Activated CD4-positive, alpha-beta memory T cell treated with anti-CD3 and anti-CD28 coated beads for 36 hours (primary cell): ENCODE results near the gene RER1. TPM values are rescaled to one million over a fixed set of nuclear protein-coding genes. Genes with fewer than 3 reads are reported as not detected.
A peak's percentile ranks its signal among the peaks of the same experiment; 100 is the strongest.
"Not testable (repeated sequence)": the region's sequence is repeated elsewhere in the genome, so short reads cannot be mapped to it uniquely, and the experiment has no call there.

Source experiments
- CTCF ChIA-PET: fragments of 350-600 bp; sonication (Branson Sonifier 250); formaldehyde crosslinking; loops from one replicate; lab custom pipeline; 2021; ENCODE audit warnings: antibody characterized with exemption, inconsistent platforms; lab: Charles Lee
- POLR2A ChIA-PET: fragments of 350-600 bp; sonication (Branson Sonifier 250); formaldehyde crosslinking; loops from one replicate; lab custom pipeline; 2021; ENCODE audit warnings: antibody characterized with exemption; lab: Charles Lee
- DNase-seq: peaks from one replicate; pipeline ENCODE4 v3.0.0-alpha.2; 2020
- H3K27ac Mint-ChIP-seq: one replicate; pipeline ENCODE4 v1.8.0; 2021; ENCODE audit warnings: mixed read lengths
- H3K27me3 Mint-ChIP-seq: one replicate; pipeline ENCODE4 v1.8.0; 2021; ENCODE audit warnings: mixed read lengths
- H3K36me3 Mint-ChIP-seq: one replicate; pipeline ENCODE4 v1.8.0; 2021; ENCODE audit warnings: mixed read lengths
- H3K4me1 Mint-ChIP-seq: one replicate; pipeline ENCODE4 v1.8.0; 2021; ENCODE audit warnings: low read depth, mixed read lengths
- H3K4me3 Mint-ChIP-seq: one replicate; pipeline ENCODE4 v1.8.0; 2021; ENCODE audit warnings: mild to moderate bottlenecking, mixed read lengths
- H3K9me3 Mint-ChIP-seq: one replicate; pipeline ENCODE4 v1.8.0; 2021; ENCODE audit warnings: mixed read lengths
- intact Hi-C: fragments of 100-400 bp; cut with micrococcal nuclease; formaldehyde crosslinking; loops from one replicate; pipeline ENCODE4 v1.15.1; 2023
- total RNA-seq, 2 experiments: library from RNA; stranded (reverse); gene quantifications; one replicate each; pipeline ENCODE4 v1.2.3, GENCODE V29; 2021

Gene RER1
- total RNA-seq, 2 experiments from 2014 or later: 148 to 154 TPM

DNA sequence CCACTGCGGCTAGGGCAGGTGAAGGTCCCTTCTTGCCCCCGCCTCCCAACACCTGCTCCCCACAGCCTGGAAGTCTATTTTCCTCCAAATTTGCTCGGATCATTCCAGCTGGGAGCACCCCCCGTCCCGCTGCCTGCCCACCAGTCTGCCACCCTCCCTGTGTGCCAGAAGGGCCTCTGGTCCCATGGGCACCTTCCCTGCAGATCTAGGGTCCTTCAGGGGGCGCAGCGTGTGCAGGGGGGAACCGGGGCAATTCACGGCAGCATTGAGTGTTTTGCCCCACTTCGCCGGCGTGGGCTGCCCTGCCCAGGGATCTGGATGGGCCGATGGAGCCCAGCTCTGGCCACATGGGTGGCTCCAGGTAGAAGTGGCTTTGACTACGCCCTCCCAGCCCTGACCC, 47.0 kb downstream of the RER1 start:
- Mint-ChIP-seq H3K4me1 (no peaks in the 10 kb centered on the region), H3K36me3 (no peaks in the 10 kb centered on the region), H3K4me3 (no peak overlapping the region), H3K27me3 (peaks cover 3% of the 10 kb centered on the region), H3K9me3 (no peaks in the 10 kb centered on the region), H3K27ac (no peak overlapping the region)
- CTCF ChIA-PET: no interaction called here
- intact Hi-C loops: no loop called here
- no peak for DNase-seq
- POLR2A ChIA-PET: no interaction called here

DNA sequence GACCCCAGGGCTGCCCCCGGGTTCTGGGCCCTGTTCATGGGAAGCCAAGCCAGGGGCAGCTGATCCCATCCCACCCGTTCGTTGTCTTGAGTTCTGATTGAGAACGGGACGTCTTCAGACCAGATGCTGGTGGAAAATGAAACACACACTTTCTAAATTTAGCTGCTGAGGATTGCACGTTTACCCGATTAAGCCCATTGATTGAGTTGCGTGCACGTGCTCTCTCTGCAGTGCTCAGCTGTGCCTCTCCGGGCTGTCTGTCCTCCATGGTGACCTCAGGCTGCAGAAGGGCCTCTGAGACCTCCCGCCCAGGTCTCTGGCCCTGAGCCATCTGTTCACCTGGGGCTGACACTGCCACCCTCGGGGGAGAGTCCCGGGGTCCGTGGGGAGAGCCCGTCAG, 47.7 kb downstream of the RER1 start:
- Mint-ChIP-seq H3K9me3 (no peaks in the 10 kb centered on the region), H3K4me3 (no peak overlapping the region), H3K36me3 (no peaks in the 10 kb centered on the region), H3K4me1 (no peaks in the 10 kb centered on the region), H3K27me3 (peaks cover 5% of the 10 kb centered on the region), H3K27ac (no peak overlapping the region)
- no peak for DNase-seq
- ChIA-PET POLR2A (no interaction called here), CTCF (no interaction called here)
- intact Hi-C loops: no loop called here

DNA sequence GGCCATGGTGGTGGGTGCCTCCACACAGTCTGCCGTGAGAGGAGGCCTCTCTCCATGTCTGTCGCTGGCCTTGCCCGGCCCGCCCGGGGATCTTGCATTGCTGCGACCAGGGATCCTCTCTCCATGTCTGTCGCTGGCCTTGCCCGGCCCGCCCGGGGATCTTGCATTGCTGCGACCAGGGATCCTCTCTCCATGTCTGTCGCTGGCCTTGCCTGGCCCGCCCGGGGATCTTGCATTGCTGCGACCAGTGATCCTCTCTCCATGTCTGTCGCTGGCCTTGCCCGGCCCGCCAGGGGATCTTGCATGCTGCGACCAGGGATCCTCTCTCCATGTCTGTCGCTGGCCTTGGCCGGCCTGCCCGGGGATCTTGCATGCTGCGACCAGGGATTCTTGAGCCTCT, 48.7 kb downstream of the RER1 start:
- H3K4me1 Mint-ChIP-seq, H3K4me3 Mint-ChIP-seq, H3K9me3 Mint-ChIP-seq, POLR2A ChIA-PET, CTCF ChIA-PET, H3K36me3 Mint-ChIP-seq, intact Hi-C loops, H3K27ac Mint-ChIP-seq: not testable (repeated sequence)
- H3K27me3 Mint-ChIP-seq: peaks cover 13% of the 10 kb centered on the region
- DNase-seq: peak; percentile 15

DNA sequence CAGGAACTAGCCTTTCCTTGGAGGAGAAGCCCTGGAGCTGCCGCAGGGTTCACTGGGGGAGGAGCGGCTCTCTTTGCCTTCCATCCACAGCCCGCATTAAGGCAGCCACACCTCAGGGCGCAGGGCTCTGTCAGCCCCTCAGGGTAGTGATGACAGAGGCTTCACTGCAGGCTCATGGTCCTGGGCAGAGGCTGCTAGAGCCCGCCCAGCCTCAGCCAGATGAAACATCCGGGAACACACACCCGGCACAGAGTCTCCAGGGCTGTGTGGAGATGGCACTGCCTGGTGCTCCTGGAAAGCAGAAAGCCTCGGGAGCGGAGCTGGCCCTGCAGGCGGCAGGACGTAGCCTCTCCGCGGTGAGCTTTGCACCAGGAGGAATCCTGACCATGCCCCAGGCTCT, 50.1 kb downstream of the RER1 start:
- H3K27me3 Mint-ChIP-seq: peaks cover 13% of the 10 kb centered on the region
- CTCF ChIA-PET: interaction anchor here (0.9 kb wide), 1 partner anchor 267 kb away, joined by 3 read pairs; no protein-coding TSS in a partner anchor
- no peaks in the 10 kb centered on the region for H3K4me1 Mint-ChIP-seq
- intact Hi-C loops: no loop called here
- DNase-seq: no peak
- H3K9me3 Mint-ChIP-seq: no peaks in the 10 kb centered on the region
- H3K36me3 Mint-ChIP-seq: no peaks in the 10 kb centered on the region
- POLR2A ChIA-PET: no interaction called here
- H3K27ac Mint-ChIP-seq: no peak overlapping the region
- no peak overlapping the region for H3K4me3 Mint-ChIP-seq

DNA sequence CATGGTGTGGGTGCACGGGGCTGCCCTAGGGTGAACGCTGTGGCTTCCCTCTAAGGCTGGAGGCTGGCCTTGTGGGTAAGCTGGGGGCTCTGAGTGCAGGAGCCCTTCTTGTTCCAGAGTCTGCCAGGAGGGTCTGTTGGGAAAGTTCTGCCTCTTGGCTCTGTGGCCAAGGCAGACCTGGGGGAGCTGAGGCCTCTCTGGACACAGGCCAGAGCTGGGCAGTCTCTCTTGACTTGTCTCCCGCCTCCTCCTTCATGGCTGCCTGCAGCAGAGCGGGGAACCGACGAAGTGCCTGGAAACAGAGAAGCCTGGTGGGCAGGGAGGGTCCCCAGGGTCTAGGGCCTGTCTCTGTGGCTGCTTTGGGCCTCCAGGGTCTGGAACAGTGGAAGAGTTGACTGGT, 51.0 kb downstream of the RER1 start:
- no peak for DNase-seq
- H3K27me3 Mint-ChIP-seq: peaks cover 13% of the 10 kb centered on the region
- no peak overlapping the region for H3K27ac Mint-ChIP-seq
- H3K4me3 Mint-ChIP-seq: no peak overlapping the region
- POLR2A ChIA-PET: no interaction called here
- no peaks in the 10 kb centered on the region for H3K4me1 Mint-ChIP-seq
- no peaks in the 10 kb centered on the region for H3K9me3 Mint-ChIP-seq
- intact Hi-C loops: no loop called here
- CTCF ChIA-PET: no interaction called here
- H3K36me3 Mint-ChIP-seq: no peaks in the 10 kb centered on the region

DNA sequence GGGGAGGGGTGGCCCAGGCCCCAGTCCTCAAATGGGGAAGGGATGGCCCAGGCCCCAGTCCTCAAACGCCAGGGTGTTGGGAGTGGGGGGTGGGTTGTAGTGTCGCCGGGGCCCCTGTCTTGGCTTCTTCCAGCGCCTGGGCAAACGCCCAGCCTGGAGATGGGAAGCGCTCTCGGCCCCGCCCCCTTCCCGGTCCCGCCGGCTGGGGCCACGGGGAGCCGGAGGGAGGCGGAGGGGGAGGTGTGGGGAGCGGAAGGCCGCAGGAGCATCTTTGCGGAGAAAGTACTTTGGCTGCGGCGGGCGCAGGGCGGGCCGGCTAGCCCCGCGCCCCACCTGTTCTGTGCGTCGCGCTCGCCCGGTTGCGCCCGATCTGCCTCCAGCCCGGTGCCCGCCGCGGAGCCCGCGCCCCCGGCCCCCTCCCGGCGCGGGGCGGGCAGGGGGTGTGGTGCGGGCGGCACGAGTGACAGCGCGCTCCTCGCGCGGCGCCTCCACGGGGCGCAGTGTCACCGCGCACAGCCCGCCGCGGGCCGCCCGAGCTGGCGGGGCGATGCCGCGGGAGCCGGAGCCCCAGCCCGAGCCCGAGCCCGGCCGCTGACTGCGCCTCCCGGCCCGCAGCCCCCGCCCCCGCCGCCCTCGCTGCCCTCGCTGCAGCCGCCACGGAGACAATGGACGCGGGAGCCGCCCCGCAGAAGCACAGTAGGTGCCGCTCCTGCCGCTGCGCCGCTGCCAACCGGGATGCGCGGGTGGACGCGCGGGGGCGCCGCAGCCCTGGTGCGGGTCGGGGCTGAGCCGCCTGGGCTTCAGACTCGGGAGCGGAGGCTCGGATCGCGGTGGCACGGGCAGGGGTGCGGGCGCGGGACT, 51.9 kb downstream of the RER1 start:
- H3K4me3 Mint-ChIP-seq: no peak overlapping the region
- no peaks in the 10 kb centered on the region for H3K9me3 Mint-ChIP-seq
- H3K4me1 Mint-ChIP-seq: no peaks in the 10 kb centered on the region
- DNase-seq: peak; percentile 53
- peaks cover 13% of the 10 kb centered on the region for H3K27me3 Mint-ChIP-seq
- ChIA-PET CTCF (interaction anchor here (1.3 to 1.5 kb wide), 2 partner anchors 83 to 105 kb away, joined by 4 to 6 read pairs; partner anchors contain the start of gene PANK4), POLR2A (no interaction called here)
- intact Hi-C loops: no loop called here
- no peaks in the 10 kb centered on the region for H3K36me3 Mint-ChIP-seq
- no peak overlapping the region for H3K27ac Mint-ChIP-seq

DNA sequence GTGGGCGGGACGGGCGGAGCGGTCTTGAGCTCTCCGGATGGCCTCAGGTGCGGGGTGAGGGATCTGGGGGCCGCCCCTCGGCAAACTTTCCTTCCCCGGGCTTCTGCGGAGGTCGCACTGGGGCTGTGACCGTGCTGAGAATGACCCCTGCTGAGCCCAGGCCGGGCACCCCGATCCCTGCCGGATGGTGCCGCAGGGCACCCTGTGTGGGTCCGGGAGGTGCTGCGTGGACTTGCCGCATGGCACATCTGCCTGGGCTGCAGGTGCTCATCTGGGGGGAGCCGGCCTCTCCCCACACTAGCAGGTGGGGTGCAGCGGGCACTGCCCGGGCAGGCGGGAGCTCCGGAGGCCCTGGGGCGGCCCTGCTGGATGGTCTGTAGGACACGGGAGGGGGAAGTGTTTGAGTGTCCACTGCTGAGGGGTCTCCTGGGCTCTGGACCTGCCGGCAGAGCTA, 52.5 kb downstream of the RER1 start:
- Mint-ChIP-seq H3K36me3 (no peaks in the 10 kb centered on the region), H3K4me3 (no peak overlapping the region), H3K4me1 (no peaks in the 10 kb centered on the region), H3K27ac (no peak overlapping the region), H3K27me3 (peaks cover 13% of the 10 kb centered on the region), H3K9me3 (no peaks in the 10 kb centered on the region)
- no peak for DNase-seq
- intact Hi-C loops: no loop called here
- ChIA-PET CTCF (interaction anchor here (1.3 to 1.5 kb wide), 2 partner anchors 82 to 104 kb away, joined by 4 to 6 read pairs; partner anchors contain the start of gene PANK4), POLR2A (no interaction called here)

DNA sequence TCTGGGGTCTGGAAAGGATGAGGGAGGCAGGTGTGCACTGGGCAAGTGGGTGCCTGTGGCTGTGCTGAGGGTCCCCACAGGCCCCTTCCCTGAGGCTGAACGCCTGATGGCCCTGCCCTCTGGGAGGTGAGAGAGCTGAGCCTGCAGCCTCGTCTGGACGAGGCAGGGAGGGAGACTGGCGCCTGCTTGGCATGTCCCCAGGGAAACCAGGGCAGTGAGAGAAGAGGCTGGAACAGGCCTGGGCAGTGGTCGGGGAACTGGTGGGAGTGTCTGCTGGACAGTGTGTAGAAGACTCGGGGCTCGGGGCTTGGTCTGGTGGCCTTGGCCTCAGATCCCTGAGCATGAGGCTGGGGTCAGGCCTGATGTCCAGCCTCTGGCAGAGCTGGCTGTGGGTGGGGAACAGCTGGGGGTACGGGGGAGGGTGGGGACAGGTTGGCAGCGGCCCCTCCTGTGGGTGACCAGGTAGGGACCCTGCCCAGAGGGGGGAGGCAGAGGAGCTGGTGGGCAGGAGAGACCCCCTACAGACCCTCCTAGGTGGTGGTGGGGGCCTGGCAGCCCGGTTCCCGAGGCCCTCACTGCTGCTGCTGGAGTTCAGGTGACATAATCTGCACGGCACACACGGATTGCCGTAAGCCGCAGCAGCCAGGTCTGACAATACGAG, 53.7 kb downstream of the RER1 start:
- H3K27me3 Mint-ChIP-seq: peaks cover 13% of the 10 kb centered on the region
- intact Hi-C loops: no loop called here
- no peak overlapping the region for H3K27ac Mint-ChIP-seq
- H3K4me1 Mint-ChIP-seq: no peaks in the 10 kb centered on the region
- POLR2A ChIA-PET: no interaction called here
- CTCF ChIA-PET: no interaction called here
- H3K36me3 Mint-ChIP-seq: no peaks in the 10 kb centered on the region
- H3K9me3 Mint-ChIP-seq: no peaks in the 10 kb centered on the region
- DNase-seq: no peak
- no peak overlapping the region for H3K4me3 Mint-ChIP-seq

DNA sequence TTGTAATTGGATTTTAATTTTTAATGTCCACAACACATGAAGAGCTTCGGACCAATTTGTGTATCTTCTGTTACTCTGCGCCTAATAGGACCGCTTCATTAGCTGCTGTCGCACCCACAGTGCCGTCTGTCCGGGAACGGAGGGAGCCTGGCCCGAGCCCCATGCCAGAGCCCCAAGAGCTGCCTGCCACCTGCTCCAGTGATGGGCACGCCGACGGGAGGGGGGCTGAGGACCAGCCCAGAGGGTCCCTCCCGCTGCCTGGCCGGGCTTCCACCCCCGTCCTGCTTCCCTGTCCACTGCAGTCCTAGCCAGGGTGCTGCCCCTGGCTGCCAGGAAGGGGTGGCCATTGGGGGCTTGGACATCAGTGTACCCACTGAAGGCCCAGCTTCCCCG, 54.2 kb downstream of the RER1 start:
- intact Hi-C loops: no loop called here
- no peaks in the 10 kb centered on the region for H3K36me3 Mint-ChIP-seq
- no peak for DNase-seq
- ChIA-PET CTCF (no interaction called here), POLR2A (no interaction called here)
- peaks cover 13% of the 10 kb centered on the region for H3K27me3 Mint-ChIP-seq
- H3K27ac Mint-ChIP-seq: no peak overlapping the region
- H3K9me3 Mint-ChIP-seq: no peaks in the 10 kb centered on the region
- no peak overlapping the region for H3K4me3 Mint-ChIP-seq
- no peaks in the 10 kb centered on the region for H3K4me1 Mint-ChIP-seq

DNA sequence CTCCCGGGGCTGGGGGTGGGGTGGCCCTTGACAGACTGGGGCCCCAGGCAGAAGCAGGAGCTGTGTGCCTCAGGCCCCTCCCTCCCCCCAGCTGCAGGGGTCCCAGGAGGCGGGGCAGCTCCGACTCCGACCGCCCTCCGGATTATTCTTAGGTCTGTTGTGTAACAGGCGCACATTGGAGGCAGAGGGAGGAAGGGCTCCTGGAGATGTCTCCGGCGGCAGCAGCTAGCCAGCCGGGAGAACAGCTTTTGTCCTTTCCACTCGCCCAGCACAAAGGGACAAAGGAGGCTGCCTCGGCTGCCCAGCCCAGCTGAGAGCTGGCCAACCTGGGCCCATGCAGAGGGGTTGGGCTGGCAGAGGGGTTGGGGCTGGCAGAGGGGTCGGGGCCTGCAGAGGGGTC, 54.8 kb downstream of the RER1 start:
- no peak overlapping the region for H3K27ac Mint-ChIP-seq
- no peak overlapping the region for H3K4me3 Mint-ChIP-seq
- DNase-seq: no peak
- peaks cover 13% of the 10 kb centered on the region for H3K27me3 Mint-ChIP-seq
- intact Hi-C loops: no loop called here
- no peaks in the 10 kb centered on the region for H3K4me1 Mint-ChIP-seq
- no peaks in the 10 kb centered on the region for H3K36me3 Mint-ChIP-seq
- CTCF ChIA-PET: no interaction called here
- POLR2A ChIA-PET: no interaction called here
- no peaks in the 10 kb centered on the region for H3K9me3 Mint-ChIP-seq

DNA sequence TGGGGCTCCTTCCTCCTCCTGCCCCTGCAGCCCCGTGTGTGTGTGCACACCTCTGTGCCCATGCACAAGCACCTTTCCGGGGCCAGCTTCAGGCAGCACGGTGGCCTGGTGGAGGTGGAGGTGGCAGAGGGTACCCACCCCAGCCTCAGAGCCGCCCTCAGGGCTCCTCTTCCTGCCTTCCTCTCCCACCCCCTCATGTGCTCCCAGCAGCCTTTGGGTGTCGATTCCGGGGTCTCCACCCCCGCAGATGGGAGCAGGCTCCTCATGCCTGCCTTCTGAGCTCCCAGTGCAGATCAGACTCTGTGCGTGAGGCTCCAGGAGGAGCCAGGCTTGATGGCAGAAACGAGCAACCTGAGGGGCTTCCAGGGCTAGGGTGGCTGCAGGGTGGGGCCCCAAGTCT, 55.2 kb downstream of the RER1 start:
- Mint-ChIP-seq H3K27me3 (peaks cover 13% of the 10 kb centered on the region), H3K4me3 (no peak overlapping the region), H3K9me3 (no peaks in the 10 kb centered on the region), H3K4me1 (no peaks in the 10 kb centered on the region), H3K36me3 (no peaks in the 10 kb centered on the region), H3K27ac (no peak overlapping the region)
- ChIA-PET CTCF (interaction anchor here (1.4 kb wide), 1 partner anchor 340 kb away, joined by 3 read pairs; no protein-coding TSS in a partner anchor), POLR2A (no interaction called here)
- no peak for DNase-seq
- intact Hi-C loops: no loop called here

DNA sequence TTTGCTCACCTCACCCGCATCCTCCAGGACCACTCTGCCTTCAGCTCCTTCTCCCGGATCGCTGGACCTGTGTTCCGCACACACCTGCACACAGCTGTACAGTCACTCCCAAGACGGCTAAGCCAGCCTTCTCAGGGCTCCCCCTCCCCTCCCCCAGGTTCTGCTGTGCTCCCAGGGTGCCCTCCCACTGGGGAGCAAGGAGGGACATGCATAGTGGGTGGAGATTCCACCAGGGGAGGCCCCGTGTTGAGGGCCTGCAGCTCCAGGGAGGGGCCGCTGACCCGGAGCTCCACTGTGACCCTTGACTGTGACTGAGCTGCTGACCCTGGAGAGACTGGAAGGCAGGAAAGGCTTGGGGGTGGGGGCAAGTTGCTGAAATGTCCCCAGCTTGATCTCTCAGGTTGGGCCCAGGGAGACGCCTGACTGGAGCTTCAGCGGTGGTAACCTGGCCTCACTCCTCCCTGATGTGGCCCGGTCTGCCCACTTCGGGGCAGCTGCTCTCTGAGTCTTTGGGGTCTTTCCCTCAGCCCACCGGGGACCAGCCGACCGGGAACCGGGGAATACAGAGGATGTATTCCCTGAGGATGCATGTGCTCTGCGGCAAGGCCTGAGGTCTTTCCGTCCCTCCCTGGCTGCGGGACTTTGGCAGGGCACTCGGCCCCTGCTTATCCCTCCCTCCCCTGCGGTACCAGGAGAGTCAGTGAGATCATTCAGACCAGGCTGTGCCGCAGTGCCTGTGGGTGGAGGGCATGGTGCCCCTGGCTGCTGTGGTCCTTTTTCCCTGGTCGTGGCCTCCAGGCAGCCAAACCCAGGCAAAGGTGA, 55.8 kb downstream of the RER1 start:
- H3K27ac Mint-ChIP-seq: no peak overlapping the region
- CTCF ChIA-PET: interaction anchor here (1.4 kb wide), 1 partner anchor 340 kb away, joined by 3 read pairs; no protein-coding TSS in a partner anchor
- no peaks in the 10 kb centered on the region for H3K9me3 Mint-ChIP-seq

More for the DNA sequence above, 55.8 kb downstream of the RER1 start:
- Mint-ChIP-seq H3K27me3 (peaks cover 12% of the 10 kb centered on the region), H3K4me1 (no peaks in the 10 kb centered on the region), H3K36me3 (no peaks in the 10 kb centered on the region), H3K4me3 (no peak overlapping the region)
- POLR2A ChIA-PET: no interaction called here
- DNase-seq: no peak
- intact Hi-C loops: no loop called here
